Raji (cell line): ENCODE data around the gene ARID2.

Experiments used
- POLR2A ChIP-seq: IDR thresholded peaks from 2 replicates; pipeline ENCODE4 v1.6.1; 2011; ENCODE audit warnings: low read depth, low read length, control low read depth; ENCODE audit not compliant: insufficient read depth

Gene ARID2

DNA sequence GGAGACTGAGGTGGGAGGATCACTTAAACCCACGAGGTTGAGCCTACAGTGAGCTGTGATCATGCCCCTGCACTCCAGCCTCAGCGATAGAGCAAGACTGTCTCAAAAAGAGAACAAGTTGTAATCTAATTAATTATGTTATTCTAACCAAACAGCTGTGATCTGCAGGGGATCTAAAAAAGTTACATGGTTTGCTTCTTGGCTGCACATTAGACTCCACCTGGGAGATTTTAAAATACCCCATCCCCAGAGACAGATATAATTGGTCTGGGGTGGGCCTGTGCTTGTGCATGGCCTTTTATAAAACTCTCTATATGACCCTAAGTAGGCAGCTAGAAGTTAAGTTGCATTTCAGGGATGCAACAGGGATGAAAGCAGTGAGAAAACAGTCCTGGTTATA, 184.1 kb downstream of the ARID2 start:
- TF ChIP-seq POLR2A, result no peak

DNA sequence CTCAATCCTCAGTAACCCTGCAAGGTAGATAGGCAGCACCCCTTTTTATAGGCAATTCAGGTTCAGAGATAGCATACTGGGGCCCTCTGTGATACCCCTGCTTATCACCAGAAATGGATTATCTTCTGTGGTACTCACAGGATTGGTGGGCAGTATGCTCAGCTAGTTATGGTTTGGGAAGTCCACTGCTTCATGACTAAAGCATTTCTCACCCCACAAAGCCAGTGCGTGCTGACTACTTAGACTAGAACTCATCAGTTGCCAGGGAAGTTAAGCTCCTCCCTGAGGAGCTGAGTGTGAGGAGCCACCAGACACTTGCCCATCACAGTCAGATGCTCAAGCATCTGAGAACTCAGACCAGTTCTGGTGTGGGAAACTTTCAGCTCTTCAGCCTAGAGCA, 184.6 kb downstream of the ARID2 start:
- TF ChIP-seq POLR2A, result no peak

DNA sequence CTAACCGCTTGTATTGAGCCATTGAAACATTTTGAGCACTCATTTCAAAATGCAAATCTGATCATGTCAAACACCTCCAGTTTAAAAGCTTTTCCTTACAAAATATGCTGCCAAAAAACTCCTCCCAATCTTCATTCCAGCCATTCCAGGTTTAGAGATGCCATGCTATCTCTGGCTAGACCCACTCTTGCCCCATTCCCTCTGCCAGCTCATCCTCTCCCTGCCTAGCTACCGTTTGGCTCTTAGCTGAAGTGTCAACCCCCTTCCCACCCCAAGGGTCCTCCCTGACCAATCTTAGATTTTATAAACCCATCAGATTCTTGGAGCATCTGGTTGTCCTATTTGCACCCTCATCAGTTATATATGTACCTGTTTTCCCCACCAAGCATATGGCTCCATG, 185.9 kb downstream of the ARID2 start:
- TF ChIP-seq POLR2A, result no peak

DNA sequence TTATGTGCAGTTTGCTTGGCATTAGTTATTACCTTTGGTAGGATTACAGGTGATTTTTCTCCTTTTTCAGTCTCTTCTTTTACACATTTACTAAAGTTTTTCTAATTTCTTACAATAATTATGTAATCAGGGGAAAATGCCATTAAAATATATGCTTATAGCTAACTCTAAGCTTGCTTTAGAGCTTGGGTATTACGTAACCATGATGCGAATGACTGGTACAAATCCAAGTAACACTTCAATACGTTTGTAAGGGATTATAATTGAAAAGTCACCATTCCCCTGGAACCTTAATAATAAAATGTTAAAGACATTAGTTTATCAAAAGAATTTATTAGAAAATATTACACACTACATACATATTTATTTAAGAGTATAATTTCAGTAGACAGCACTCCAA, 189.3 kb downstream of the ARID2 start:
- no peak for TF ChIP-seq POLR2A

DNA sequence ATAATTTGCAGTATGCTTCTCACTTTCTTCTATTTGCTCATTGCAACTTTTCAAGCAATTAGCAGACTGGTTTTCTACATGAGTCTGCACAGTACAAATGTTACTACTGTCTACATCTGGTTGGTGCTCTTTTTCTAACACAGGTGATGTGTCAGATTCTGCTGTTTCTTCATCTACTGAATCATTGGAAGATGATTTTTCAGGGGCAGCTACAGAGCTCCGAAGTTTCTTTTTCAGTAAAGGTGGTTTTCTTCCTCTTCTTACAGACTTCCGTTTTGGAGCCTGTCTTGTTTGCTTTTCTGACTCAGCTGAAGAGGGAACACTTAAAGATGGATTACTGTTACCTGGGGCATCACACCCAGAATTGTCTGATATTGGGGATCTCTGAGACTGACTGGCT, 198.8 kb downstream of the ARID2 start:
- TF ChIP-seq POLR2A, result no peak

DNA sequence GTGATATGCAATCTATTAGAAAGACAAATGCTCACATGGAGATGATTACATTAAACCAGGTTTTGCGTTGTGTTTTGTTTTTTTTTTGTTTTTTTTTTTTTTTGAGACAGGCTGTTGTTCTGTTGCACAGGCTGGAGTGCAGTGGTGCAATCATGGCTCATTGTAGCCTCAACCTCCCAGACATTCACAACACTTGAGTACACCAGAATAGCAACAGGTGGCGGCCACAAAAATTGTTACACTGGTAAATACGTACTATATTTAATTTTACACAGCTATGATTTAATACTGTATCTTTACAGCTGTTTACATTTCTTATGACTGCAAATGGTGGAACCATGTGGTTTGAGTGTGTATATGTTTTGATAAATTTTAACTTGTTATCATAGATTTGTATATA, 200.9 kb downstream of the ARID2 start:
- TF ChIP-seq POLR2A, result no peak

DNA sequence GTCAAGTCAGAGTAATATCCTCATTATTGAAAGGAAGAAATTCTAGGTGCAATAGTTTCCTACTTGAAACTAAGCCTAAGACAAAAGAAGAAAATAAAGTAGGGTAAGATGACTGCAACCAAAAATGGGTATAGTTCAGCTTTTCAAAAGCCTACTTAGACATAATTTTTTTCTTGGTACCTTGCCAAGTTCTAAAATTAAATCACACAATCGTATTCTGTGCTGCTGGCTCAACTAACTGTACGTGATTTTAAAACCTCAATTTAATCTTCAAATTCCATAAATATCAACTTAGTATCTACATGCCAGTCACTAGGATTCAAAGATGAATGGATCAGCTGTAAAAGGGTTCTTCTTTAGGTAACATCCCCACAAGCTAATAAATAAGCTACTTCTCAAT, 204.0 kb downstream of the ARID2 start:
- no peak for TF ChIP-seq POLR2A

DNA sequence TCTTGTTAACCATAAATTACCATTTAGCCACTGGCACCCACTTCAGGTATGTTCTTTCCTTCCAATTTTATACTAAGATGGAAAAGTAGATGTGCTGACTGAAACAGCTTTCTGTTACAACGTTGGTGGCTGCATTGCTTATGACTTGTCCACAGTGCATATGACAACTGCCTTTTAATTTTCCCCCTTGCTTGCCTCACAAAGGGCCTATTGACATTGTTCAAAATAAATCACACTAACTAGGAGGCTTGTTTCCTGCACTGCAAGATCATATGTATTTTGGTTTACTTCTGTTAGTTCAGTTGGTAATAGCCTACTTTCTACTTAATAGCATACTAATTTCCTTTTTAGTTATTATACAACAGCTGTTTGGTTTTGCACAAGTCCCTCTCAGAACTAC, 205.4 kb downstream of the ARID2 start:
- no peak for TF ChIP-seq POLR2A

DNA sequence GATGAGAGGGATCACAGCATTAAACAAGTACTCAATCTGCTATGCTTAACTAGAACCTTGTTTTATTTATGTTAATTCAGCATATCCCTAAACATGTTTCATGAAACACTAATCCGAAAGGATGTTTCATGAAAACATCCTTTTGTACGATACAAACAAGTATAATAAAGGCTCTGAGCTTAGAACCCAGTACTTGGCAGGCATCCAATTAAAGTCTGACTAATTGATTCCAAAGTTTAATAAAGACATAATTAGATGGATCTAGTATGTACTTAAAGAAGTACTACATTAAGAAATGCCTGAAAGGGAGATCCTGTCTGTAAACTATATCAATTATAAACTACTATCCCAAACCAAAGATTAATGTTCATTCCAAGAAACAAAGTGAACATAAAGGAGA, 209.1 kb downstream of the ARID2 start:
- no peak for TF ChIP-seq POLR2A

DNA sequence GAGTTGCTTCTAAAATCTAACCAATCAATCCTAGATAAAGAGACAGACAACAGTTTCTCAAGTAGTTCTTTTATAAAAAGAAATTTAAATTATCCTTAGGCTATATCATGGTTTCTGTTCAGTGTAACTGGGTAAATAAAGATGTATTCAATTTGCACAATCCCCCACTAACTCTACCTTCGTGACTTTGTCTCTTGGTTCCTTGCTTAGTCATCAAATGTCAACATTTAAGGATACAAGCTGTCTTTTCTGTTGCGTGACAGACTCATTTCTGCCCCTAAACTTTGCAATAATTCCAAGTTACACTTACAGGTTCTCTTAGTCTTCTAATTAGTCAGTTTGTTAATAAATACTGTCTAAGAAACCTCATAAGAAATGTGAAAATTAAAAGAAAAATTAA, 210.3 kb downstream of the ARID2 start:
- no peak for TF ChIP-seq POLR2A

DNA sequence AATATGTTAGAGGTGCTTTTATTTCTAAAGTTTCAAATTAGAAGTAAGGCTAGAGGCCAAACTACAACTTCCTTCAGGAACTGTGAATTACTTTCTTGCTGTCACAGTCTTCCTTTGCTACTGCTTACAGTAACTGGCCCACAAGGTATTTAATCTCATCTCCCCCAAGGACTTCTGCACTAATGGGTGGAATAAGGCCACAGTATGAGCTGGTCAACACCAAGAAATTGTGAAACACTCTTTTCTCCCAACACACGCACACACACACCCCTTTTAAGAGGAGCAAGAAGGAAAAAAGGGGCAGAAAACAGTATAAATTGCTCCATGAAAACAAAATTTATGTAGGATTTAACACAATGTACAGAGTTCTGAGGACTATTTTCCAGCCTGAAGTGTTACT, 215.3 kb downstream of the ARID2 start:
- TF ChIP-seq POLR2A, result no peak

DNA sequence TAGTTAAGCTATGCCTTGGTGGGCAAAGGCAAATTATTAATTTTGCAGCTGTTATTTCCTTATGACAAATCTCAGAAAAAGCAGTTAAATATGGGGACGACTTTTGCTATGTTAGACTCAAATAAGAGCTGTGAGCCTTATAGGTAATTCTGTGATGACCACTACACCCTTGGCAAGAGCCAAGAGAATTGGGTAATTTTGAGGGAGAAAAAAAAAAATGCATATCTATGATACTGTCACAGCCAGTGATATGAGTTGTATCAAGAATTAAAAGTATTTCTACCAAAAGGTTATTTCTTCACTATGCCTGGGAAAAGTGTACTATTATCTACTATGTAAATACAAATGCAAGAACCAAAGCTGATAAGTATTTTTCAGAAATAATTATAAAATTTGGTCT, 216.9 kb downstream of the ARID2 start:
- no peak for TF ChIP-seq POLR2A

DNA sequence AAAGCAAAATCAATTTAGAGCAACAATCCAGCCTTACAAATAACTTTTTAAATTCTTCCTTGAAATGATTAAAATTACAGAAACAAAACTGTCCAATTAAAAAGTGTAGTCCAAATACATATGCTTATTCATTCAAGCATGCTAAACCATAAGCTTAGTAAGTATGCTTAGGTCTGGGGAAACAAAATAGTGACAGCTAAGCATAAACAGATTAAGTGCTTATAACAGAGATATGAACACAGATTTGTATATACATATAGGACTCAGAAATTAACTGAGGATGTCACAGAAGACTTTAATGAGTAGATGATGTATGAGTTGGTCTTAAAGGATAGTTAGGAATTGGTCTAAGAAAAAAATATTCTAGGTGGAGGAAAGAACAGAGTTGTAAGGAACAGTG, 219.0 kb downstream of the ARID2 start:
- TF ChIP-seq POLR2A, result no peak
